ENCODE measurements around the gene POGLUT2. TPM values are rescaled to one million over a fixed set of nuclear protein-coding genes. Genes with fewer than 3 reads are reported as not detected.

POGLUT2 gene
- total and polyA plus RNA-seq, 11 donors = 1.4 to 6.7 (median 2.6) TPM

DNA sequence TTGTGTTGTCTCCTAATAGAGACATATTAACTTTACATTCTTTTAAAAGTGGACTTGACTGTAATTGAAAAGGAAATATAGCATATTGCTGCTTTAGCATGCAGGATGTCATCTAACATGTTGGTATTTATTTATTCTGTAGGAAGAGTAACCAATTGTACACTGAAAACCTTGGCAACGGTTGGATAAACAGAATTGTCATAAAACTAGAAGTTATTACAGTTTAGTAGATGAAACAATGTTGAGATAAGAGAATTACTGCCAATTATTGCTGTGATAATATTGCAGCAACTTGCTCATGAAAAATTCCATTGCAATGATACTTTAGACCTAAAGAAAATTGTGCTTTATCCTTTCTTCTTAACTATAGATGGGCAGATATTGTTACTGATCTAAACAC, 39.5 kb upstream of the POGLUT2 start:
- no peak for TF ChIP-seq POLR2A (IDR thresholded peaks at IDR 0.05)
- 77 to 89% (median 79%) methylated on average over 1 of the region's 1 CpG for WGBS, 4 donors
- Histone ChIP-seq H3K9me3 (no peaks in the 10 kb centered on the region), H3K27me3 (no peaks in the 10 kb centered on the region), H3K36me3 (peaks cover 0 to 98% (median 57%) of the 10 kb centered on the region in 9 donors), H3K4me3 (no peak overlapping the region), H3K27ac (no peak overlapping the region), H3K4me1 (no peaks in the 10 kb centered on the region)
- DNase-seq = no peak
- intact Hi-C loops (cut with DNase I) = no loop called here
- ATAC-seq = no peak

DNA sequence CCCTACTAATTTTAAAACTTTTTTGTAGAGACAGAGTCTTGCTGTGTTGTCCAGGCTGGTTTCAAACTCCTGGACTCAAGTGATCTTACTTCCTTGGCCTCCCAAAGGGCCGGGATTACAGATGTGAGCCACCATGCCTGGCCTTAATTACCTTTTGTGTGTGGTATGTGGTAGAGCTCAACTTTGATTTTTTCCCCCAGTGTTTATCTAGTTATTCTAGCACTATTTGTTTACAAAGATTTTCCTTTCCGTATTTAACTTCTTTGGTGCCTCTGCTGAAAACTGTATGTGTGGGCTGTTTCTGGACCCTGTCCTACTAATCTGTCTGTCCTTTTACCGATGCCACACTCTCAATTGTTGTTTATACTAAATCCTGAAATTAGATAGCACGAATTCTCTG, 37.7 kb upstream of the POGLUT2 start:
- no peaks in the 10 kb centered on the region for H3K9me3 ChIP-seq
- TF ChIP-seq POLR2A (IDR thresholded peaks at IDR 0.05) (no peak), CTCF (IDR thresholded peaks at IDR 0.05) (no peak)
- H3K4me1 ChIP-seq = no peaks in the 10 kb centered on the region
- WGBS, 4 donors = 97 to 98% (median 97%) methylated on average over 4 of the region's 4 CpGs
- no peak for DNase-seq
- H3K36me3 ChIP-seq = peaks cover 0 to 98% (median 63%) of the 10 kb centered on the region in 9 donors
- H3K27me3 ChIP-seq = no peaks in the 10 kb centered on the region
- no peak overlapping the region for H3K4me3 ChIP-seq
- H3K27ac ChIP-seq = no peak overlapping the region
- no peak for ATAC-seq
- intact Hi-C loops (cut with DNase I) = no loop called here

GRCh38 chr13:102830646-102831045, 31.9 kb upstream of the POGLUT2 start:
- peaks cover 0 to 9% (median 1%) of the 10 kb centered on the region in 12 donors for H3K4me1 ChIP-seq
- H3K36me3 ChIP-seq = peaks cover 0 to 97% (median 49%) of the 10 kb centered on the region in 9 donors
- H3K4me3 ChIP-seq = no peak overlapping the region
- ATAC-seq (peak in 1 of 4 donors; percentile 53), DNase-seq (no peak)
- H3K27me3 ChIP-seq = no peaks in the 10 kb centered on the region
- intact Hi-C loops (cut with DNase I) = loop anchor here in 1 of 10 donors (5.0 kb wide), 1 partner anchor 48 kb away; no protein-coding TSS in a partner anchor
- no peak for TF ChIP-seq POLR2A (IDR thresholded peaks at IDR 0.05)
- TF ChIP-seq CTCF (IDR thresholded peaks at IDR 0.05) = no peak
- no peak overlapping the region for H3K27ac ChIP-seq
- 24 to 46% (median 31%) methylated on average over 4 of the region's 4 CpGs for WGBS, 4 donors
- no peaks in the 10 kb centered on the region for H3K9me3 ChIP-seq

DNA sequence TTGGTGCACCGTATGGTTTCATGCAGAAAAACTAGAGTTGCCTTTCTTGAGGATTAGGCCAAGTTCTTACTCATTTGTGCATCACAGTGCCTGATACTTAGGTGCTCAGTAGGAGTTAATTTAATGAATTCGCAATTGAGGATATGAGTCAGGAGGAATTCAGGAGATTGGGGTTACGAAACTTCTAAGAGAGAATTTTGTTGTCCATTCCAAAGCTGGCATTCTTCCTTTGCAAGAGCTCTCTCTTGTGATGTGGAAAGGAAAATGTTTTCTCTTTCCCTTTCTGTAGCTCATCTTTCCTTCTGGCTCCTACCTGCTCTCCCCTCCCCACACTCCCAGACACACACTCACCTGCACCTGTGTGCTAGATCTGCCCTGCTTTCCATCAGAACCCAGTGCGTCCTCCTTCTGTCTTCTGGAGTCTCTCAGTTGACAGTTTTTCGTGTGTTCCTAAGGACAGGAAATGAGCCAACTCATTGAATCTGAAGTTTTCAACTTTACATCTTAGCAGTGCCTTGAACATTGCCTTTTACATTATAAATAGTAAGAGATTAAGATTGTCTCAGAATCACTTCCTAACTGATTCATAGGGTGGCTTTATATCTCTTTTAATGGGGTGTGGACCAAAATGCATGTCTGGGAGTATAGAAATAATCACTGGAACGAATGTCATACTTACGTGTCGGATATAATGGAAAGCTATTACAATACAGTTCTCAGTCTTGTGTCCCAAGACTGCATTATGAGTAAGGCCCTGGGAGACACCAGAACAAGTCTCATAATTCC, 27.3 kb upstream of the POGLUT2 start:
- DNase-seq = no peak
- TF ChIP-seq CTCF (IDR thresholded peaks at IDR 0.05) (no peak), POLR2A (IDR thresholded peaks at IDR 0.05) (no peak)
- H3K4me3 ChIP-seq = no peak overlapping the region
- ATAC-seq = no peak
- 78 to 87% (median 84%) methylated on average over 8 of the region's 8 CpGs for WGBS, 4 donors
- H3K4me1 ChIP-seq = peaks cover 0 to 8% (median 1%) of the 10 kb centered on the region in 12 donors
- peaks cover 0 to 92% (median 59%) of the 10 kb centered on the region in 9 donors for H3K36me3 ChIP-seq
- intact Hi-C loops (cut with DNase I) = no loop called here
- H3K27me3 ChIP-seq = no peaks in the 10 kb centered on the region
- H3K9me3 ChIP-seq = peaks cover 0 to 8% (median 0%) of the 10 kb centered on the region in 12 donors
- H3K27ac ChIP-seq = no peak overlapping the region
